NCI-H146 treated with DMSO at 0.1 percent for 48 hours (cell line): Measurements from ENCODE around the gene FCRL6.

ENCODE experiments used
- DNase-seq: peaks from one replicate; lab custom pipeline; 2025; ENCODE audit not compliant: unreplicated experiment; lab: John Stamatoyannopoulos, UW

The FCRL6 gene

GRCh38 chr1:159798893-159799292 lies 3.3 kb upstream of the FCRL6 start:
- DNase-seq: peak; percentile 79

- no peak for DNase-seq
Measured at GRCh38 chr1:159799446-159799985, 2.6 kb upstream of the FCRL6 start.

GRCh38 chr1:159800177-159800930 lies 1.8 kb upstream of the FCRL6 start:
- DNase-seq: no peak

- DNase-seq: no peak
Measured at GRCh38 chr1:159803956-159804689, 2.0 kb downstream of the FCRL6 start.

GRCh38 chr1:159804924-159805323 lies 2.8 kb downstream of the FCRL6 start:
- DNase-seq: no peak

- DNase-seq: no peak
Measured at GRCh38 chr1:159815926-159816325, 13.8 kb downstream of the FCRL6 start.

- peak; percentile 98 for DNase-seq
Measured at GRCh38 chr1:159817276-159818041, 15.3 kb downstream of the FCRL6 start.

GRCh38 chr1:159821171-159821867 lies 19.2 kb downstream of the FCRL6 start:
- DNase-seq: no peak

- peak; percentile 87 for DNase-seq
Measured at GRCh38 chr1:159823406-159823805, 21.2 kb downstream of the FCRL6 start.

GRCh38 chr1:159825564-159825963 lies 23.4 kb downstream of the FCRL6 start:
- DNase-seq: no peak

- DNase-seq: no peak
Measured at GRCh38 chr1:159826441-159827101, 24.4 kb downstream of the FCRL6 start, which contains the start of gene SLAMF8. SLAMF8 (plus strand) TSS chr1:159826873; CDS start chr1:159826899, 26 bp downstream.

GRCh38 chr1:159827102-159827490 lies 24.9 kb downstream of the FCRL6 start:
- no peak for DNase-seq

- DNase-seq: no peak
Measured at GRCh38 chr1:159827549-159827948, 25.4 kb downstream of the FCRL6 start.

GRCh38 chr1:159828176-159828575 lies 26.0 kb downstream of the FCRL6 start:
- no peak for DNase-seq

GRCh38 chr1:159828581-159829272 lies 26.6 kb downstream of the FCRL6 start:
- DNase-seq: no peak

GRCh38 chr1:159829273-159829634 lies 27.1 kb downstream of the FCRL6 start:
- DNase-seq: peak; percentile 11

- DNase-seq: no peak
Measured at GRCh38 chr1:159829822-159830465, 27.8 kb downstream of the FCRL6 start.

- DNase-seq: no peak
Measured at GRCh38 chr1:159830722-159831121, 28.6 kb downstream of the FCRL6 start.
